Spleen (tissue), 11 donors: ENCODE data around the gene HPDL. TPM values are rescaled to one million over a fixed set of nuclear protein-coding genes. Genes with fewer than 3 reads are reported as not detected.

Source experiments
- DNase-seq: peaks from one replicate; pipeline ENCODE4 v3.0.0-alpha.2; 2020
- H3K27ac ChIP-seq, 8 donors: fragments of 200-600 bp; sonication (generic) in 7 of 8; 1 replicate in 4 of 8; 2 replicates in 4 of 8; pipeline versions ENCODE4 v1.5.0 to v1.8.0; 2016 to 2021; ENCODE audit warnings: inconsistent platforms in 4 of 8, mild to moderate bottlenecking in 4 of 8, moderate library complexity in 1 of 8
- H3K27me3 ChIP-seq, 7 donors: fragments of 200-600 bp; sonication (generic) in 6 of 7; replicated peaks in 1 of 7; 1 replicate in 4 of 7; 2 replicates in 3 of 7; pipeline versions ENCODE4 v1.5.0 to v1.8.0; 2016 to 2021; ENCODE audit warnings: inconsistent platforms in 3 of 7, mild to moderate bottlenecking in 1 of 7
- H3K36me3 ChIP-seq, 6 donors: fragments of 200-600 bp; sonication (generic) in 5 of 6; 1 replicate in 4 of 6; 2 replicates in 2 of 6; pipeline versions ENCODE4 v1.5.0 to v1.8.0; 2016 to 2021; ENCODE audit warnings: inconsistent platforms in 2 of 6
- H3K4me1 ChIP-seq, 6 donors: fragments of 200-600 bp; sonication (generic) in 5 of 6; 1 replicate in 3 of 6; 2 replicates in 3 of 6; pipeline versions ENCODE4 v1.5.0 to v1.8.0; 2016 to 2021; ENCODE audit warnings: inconsistent platforms in 3 of 6
- H3K4me3 ChIP-seq, 8 donors: fragments of 200-600 bp; sonication (generic) in 7 of 8; 1 replicate in 4 of 8; 2 replicates in 4 of 8; pipeline versions ENCODE4 v1.5.0 to v1.8.0; 2016 to 2021; ENCODE audit warnings: inconsistent platforms in 4 of 8, mild to moderate bottlenecking in 4 of 8, moderate library complexity in 2 of 8
- H3K9me3 ChIP-seq, 8 donors: fragments of 200-600 bp; sonication (generic) in 7 of 8; 1 replicate in 4 of 8; 2 replicates in 4 of 8; pipeline versions ENCODE4 v1.5.0 to v1.8.0; 2016 to 2021; ENCODE audit warnings: inconsistent platforms in 4 of 8
- CTCF ChIP-seq, 11 experiments: fragments of 200-600 bp in 7 of 11; fragments of 450-650 bp in 4 of 11; sonication (generic) in 4 of 11; IDR thresholded peaks in 8 of 11; conservative IDR thresholded peaks in 3 of 11; 1 replicate in 7 of 11; 2 replicates in 4 of 11; pipeline versions ENCODE4 v1.4.0 to v1.8.0; 2016 to 2021; ENCODE audit warnings: antibody characterized with exemption in 11 of 11, inconsistent platforms in 4 of 11, mild to moderate bottlenecking in 1 of 11
- POLR2A ChIP-seq, 3 donors: fragments of 450-650 bp; IDR thresholded peaks; one replicate each; pipeline ENCODE4 v1.5.1; 2017; ENCODE audit warnings: antibody characterized with exemption in 3 of 3, mild to moderate bottlenecking in 1 of 3
- POLR2AphosphoS5 ChIP-seq, 3 donors: sonication (generic); formaldehyde crosslinking; IDR thresholded peaks; one replicate each; pipeline ENCODE4 v1.5.1; 2017; ENCODE audit warnings: antibody characterized with exemption in 3 of 3
- WGBS, 5 donors: extraction: QIAGEN DNeasy Blood & Tissue Kit in 3 of 5; methylation state at CpG; one replicate each; pipeline versions ENCODE4 v1.1.5 to v1.1.7; 2013 to 2018; 5-methylcytosine and 5-hydroxymethylcytosine counted together
- intact Hi-C: fragments of 100-400 bp; cut with DNase I; formaldehyde crosslinking; loops from one replicate; pipeline ENCODE4 v1.15.0; 2023; ENCODE audit warnings: low total_unique reads
- polyA plus RNA-seq, 3 donors: library from polyadenylated mRNA; stranded (reverse); fragments of 200-250 nt; gene quantifications; one replicate each; pipeline ENCODE4 v1.2.1, GENCODE V29; 2013
- total RNA-seq, 7 donors: library from RNA; depleted of rRNA in 3 of 7; stranded (reverse); fragments of >200 nt in 3 of 7; fragmentation: NEBNext Ultra II Directional in 4 of 7; extraction: Animal tissue kit (Norgen Biotek cat#: 25700) in 4 of 7; gene quantifications; one replicate each; pipeline versions ENCODE4 v1.1.0 to v1.2.1, GENCODE V29; 2016 to 2021
- donor health status: healthy with polysubstance abuse.
- donor health status: DM: no; HTN: no; CAD: no; lungs with moderate emphysema.
- donor health status: DM: no; HTN: no; CAD: no.
- donor health status: Bipolar disorder and iron deficiency.
- donor health status: healthy.
- donor health status: DM: no; HTN: no; CAD: no.
- donor health status: DM: yes; HTN: yes; CAD: no.

The HPDL gene
- total and polyA plus RNA-seq, 10 donors: 0.73 to 4.6 (median 2.4) TPM

GRCh38 chr1:45370575-45370974 lies 43.9 kb downstream of the HPDL start:
- Histone ChIP-seq H3K4me1 (peaks cover 0 to 34% (median 14%) of the 10 kb centered on the region in 6 donors), H3K4me3 (no peak overlapping the region), H3K9me3 (no peaks in the 10 kb centered on the region), H3K36me3 (no peaks in the 10 kb centered on the region), H3K27ac (no peak overlapping the region), H3K27me3 (no peaks in the 10 kb centered on the region)
- DNase-seq: no peak
- intact Hi-C loops: no loop called here
- TF ChIP-seq CTCF (IDR thresholded peaks at IDR 0.05 in 8 of 11, conservative IDR thresholded peaks at IDR 0.05 in 3 of 11): no peak
- TF ChIP-seq POLR2A (IDR thresholded peaks at IDR 0.05): no peak
- no peak for TF ChIP-seq POLR2AphosphoS5 (IDR thresholded peaks at IDR 0.05)

DNA sequence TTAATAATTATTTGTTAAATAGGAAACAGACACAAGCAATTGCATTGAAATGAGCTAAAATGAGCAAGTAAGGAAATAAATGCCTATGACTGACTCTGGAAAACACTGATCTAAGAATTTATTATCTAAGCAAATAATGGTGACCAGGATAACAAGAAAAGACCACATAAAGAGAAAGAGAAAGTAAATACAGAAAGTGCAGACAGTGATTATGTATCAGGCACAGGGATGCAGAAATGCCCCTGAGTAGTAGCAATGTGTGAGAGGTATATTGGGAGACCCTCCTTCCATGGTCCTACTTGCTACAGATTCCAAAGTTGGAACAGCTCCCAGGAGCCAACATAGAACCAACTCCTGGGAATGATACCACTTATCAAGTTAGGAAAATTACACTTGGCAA lies 46.9 kb downstream of the HPDL start:
- intact Hi-C loops: no loop called here

GRCh38 chr1:45375104-45376090 lies 48.7 kb downstream of the HPDL start:
- 65 to 79% (median 74%) methylated on average over 3 of the region's 3 CpGs for whole genome bisulfite sequencing, 5 donors
- Histone ChIP-seq H3K4me3 (no peak overlapping the region), H3K9me3 (no peaks in the 10 kb centered on the region), H3K4me1 (peaks cover 0 to 34% (median 14%) of the 10 kb centered on the region in 6 donors), H3K27ac (no peak overlapping the region), H3K36me3 (no peaks in the 10 kb centered on the region), H3K27me3 (no peaks in the 10 kb centered on the region)
- intact Hi-C loops: no loop called here
- DNase-seq: no peak
- TF ChIP-seq POLR2A (IDR thresholded peaks at IDR 0.05): no peak
- TF ChIP-seq POLR2AphosphoS5 (IDR thresholded peaks at IDR 0.05): no peak
- TF ChIP-seq CTCF (IDR thresholded peaks at IDR 0.05 in 8 of 11, conservative IDR thresholded peaks at IDR 0.05 in 3 of 11): no peak

More for the DNA sequence above, 46.9 kb downstream of the HPDL start:
- Histone ChIP-seq H3K27me3 (no peaks in the 10 kb centered on the region), H3K9me3 (no peaks in the 10 kb centered on the region), H3K27ac (peak overlapping the region in 4 of 8 donors; percentile 1 to 33 (median 28)), H3K4me3 (no peak overlapping the region), H3K4me1 (peaks cover 0 to 35% (median 14%) of the 10 kb centered on the region in 6 donors), H3K36me3 (no peaks in the 10 kb centered on the region)
- no peak for TF ChIP-seq POLR2AphosphoS5 (IDR thresholded peaks at IDR 0.05)
- TF ChIP-seq CTCF (IDR thresholded peaks at IDR 0.05 in 8 of 11, conservative IDR thresholded peaks at IDR 0.05 in 3 of 11): no peak
- TF ChIP-seq POLR2A (IDR thresholded peaks at IDR 0.05): no peak
- DNase-seq: no peak

DNA sequence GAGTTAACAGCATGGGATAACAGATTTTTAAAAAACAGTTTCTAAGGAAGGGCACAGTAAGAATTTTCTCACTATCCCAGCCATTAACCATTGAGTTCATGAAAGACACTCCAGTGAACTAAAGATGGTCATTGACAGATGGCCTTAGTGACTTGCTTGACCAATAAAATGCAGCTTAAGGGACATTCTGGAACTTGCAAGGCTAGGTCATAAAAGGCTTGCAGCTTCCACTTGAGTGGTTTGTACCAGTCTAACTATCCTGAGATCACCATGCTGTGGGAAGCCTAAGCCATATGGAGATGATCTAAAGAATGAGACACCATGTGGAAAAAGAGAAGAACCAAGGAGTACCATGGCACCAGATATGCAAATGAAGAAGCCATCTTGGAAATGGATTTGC lies 51.5 kb downstream of the HPDL start:
- H3K36me3 ChIP-seq: no peaks in the 10 kb centered on the region
- H3K27ac ChIP-seq: no peak overlapping the region
- TF ChIP-seq CTCF (IDR thresholded peaks at IDR 0.05 in 8 of 11, conservative IDR thresholded peaks at IDR 0.05 in 3 of 11) (no peak), POLR2A (IDR thresholded peaks at IDR 0.05) (no peak), POLR2AphosphoS5 (IDR thresholded peaks at IDR 0.05) (no peak)
- H3K9me3 ChIP-seq: no peaks in the 10 kb centered on the region
- intact Hi-C loops: no loop called here
- no peak for DNase-seq
- H3K27me3 ChIP-seq: no peaks in the 10 kb centered on the region
- no peak overlapping the region for H3K4me3 ChIP-seq
- H3K4me1 ChIP-seq: peaks cover 0 to 24% (median 11%) of the 10 kb centered on the region in 6 donors
